Naive thymus-derived CD4-positive, alpha-beta T cell (primary cell): ENCODE results near the gene GIPC3. TPM values are rescaled to one million over a fixed set of nuclear protein-coding genes. Genes with fewer than 3 reads are reported as not detected.
A peak's percentile ranks its signal among the peaks of the same experiment; 100 is the strongest.

Source experiments
- ATAC-seq: fragments of 150-1000 bp; cut with Tn5 transposase; 2 replicates; pipeline ENCODE4 v1.10.0; 2021; ENCODE audit warnings: mild to moderate bottlenecking, moderate library complexity
- CTCF ChIA-PET: fragments of 350-600 bp; sonication (Branson Sonifier 250); formaldehyde crosslinking; loops from one replicate; lab custom pipeline; 2021; ENCODE audit warnings: antibody characterized with exemption; lab: Charles Lee
- POLR2A ChIA-PET: fragments of 350-600 bp; sonication (Branson Sonifier 250); formaldehyde crosslinking; loops from one replicate; lab custom pipeline; 2021; ENCODE audit warnings: antibody characterized with exemption, inconsistent platforms; lab: Charles Lee
- DNase-seq, 9 donors: peaks; one replicate each; pipeline versions ENCODE4 v3.0.0 to v3.0.0-alpha.2; 2020 to 2022; ENCODE audit warnings: mixed read lengths in 1 of 9
- H3K27ac ChIP-seq: one replicate; pipeline ENCODE4 v1.7.0; 2013; ENCODE audit warnings: mild to moderate bottlenecking, low read depth, low read length, moderate library complexity
- H3K27me3 ChIP-seq, 2 donors: one replicate each; pipeline ENCODE4 v1.7.0; 2013; ENCODE audit warnings: low read length in 2 of 2, mild to moderate bottlenecking in 2 of 2, moderate library complexity in 2 of 2; ENCODE audit not compliant: control insufficient read depth in 2 of 2, insufficient read depth in 2 of 2
- H3K36me3 ChIP-seq, 3 experiments: 1 replicate in 2 of 3; 2 replicates in 1 of 3; pipeline ENCODE4 v1.7.0; 2013; ENCODE audit warnings: low read length in 3 of 3, mild to moderate bottlenecking in 3 of 3, moderate library complexity in 1 of 3; ENCODE audit not compliant: insufficient read depth in 3 of 3, control insufficient read depth in 2 of 3
- H3K4me1 ChIP-seq, 2 donors: one replicate each; pipeline ENCODE4 v1.7.0; 2013; ENCODE audit warnings: low read length in 2 of 2, mild to moderate bottlenecking in 2 of 2, moderate library complexity in 1 of 2; ENCODE audit not compliant: control insufficient read depth in 2 of 2, insufficient read depth in 2 of 2
- H3K4me3 ChIP-seq: 2 replicates; pipeline ENCODE4 v1.7.0; 2013; ENCODE audit warnings: mild to moderate bottlenecking, low read length
- H3K9me3 ChIP-seq, 3 experiments: 1 replicate in 2 of 3; 2 replicates in 1 of 3; pipeline ENCODE4 v1.7.0; 2013; ENCODE audit warnings: low read length in 3 of 3; ENCODE audit not compliant: control insufficient read depth in 2 of 3
- H3K27ac Mint-ChIP-seq, 9 donors: one replicate each; pipeline ENCODE4 v1.8.0; 2020 to 2022; ENCODE audit warnings: mixed read lengths in 9 of 9, mild to moderate bottlenecking in 8 of 9, moderate library complexity in 5 of 9, inconsistent platforms in 2 of 9
- H3K27me3 Mint-ChIP-seq, 5 donors: one replicate each; pipeline ENCODE4 v1.8.0; 2021 to 2022; ENCODE audit warnings: mixed read lengths in 5 of 5, mild to moderate bottlenecking in 1 of 5
- H3K36me3 Mint-ChIP-seq, 5 donors: one replicate each; pipeline ENCODE4 v1.8.0; 2020 to 2022; ENCODE audit warnings: mixed read lengths in 5 of 5, mild to moderate bottlenecking in 3 of 5, inconsistent platforms in 1 of 5
- H3K4me1 Mint-ChIP-seq, 7 donors: one replicate each; pipeline ENCODE4 v1.8.0; 2020 to 2022; ENCODE audit warnings: mixed read lengths in 7 of 7, mild to moderate bottlenecking in 3 of 7, inconsistent platforms in 1 of 7
- H3K4me3 Mint-ChIP-seq, 10 donors: one replicate each; pipeline ENCODE4 v1.8.0; 2020 to 2022; ENCODE audit warnings: mild to moderate bottlenecking in 10 of 10, mixed read lengths in 10 of 10, moderate library complexity in 6 of 10, inconsistent platforms in 2 of 10
- H3K9me3 Mint-ChIP-seq, 11 donors: one replicate each; pipeline ENCODE4 v1.8.0; 2020 to 2022; ENCODE audit warnings: mixed read lengths in 11 of 11, mild to moderate bottlenecking in 4 of 11, inconsistent platforms in 1 of 11, moderate library complexity in 1 of 11
- intact Hi-C, 2 donors: fragments of 100-400 bp; cut with micrococcal nuclease; formaldehyde crosslinking; loops; one replicate each; pipeline ENCODE4 v1.15.1; 2023
- polyA plus RNA-seq, 2 donors: library from polyadenylated mRNA; unstranded; fragments of 300-500 nt; fragmentation: Illumina TruSeq; gene quantifications; one replicate each; pipeline ENCODE4 v1.2.3, GENCODE V29; 2021
- total RNA-seq, 6 experiments: library from RNA in 5 of 6; stranded (reverse) in 5 of 6; gene quantifications; 1 replicate in 5 of 6; 2 replicates in 1 of 6; pipeline ENCODE4 v1.2.3 and lab custom pipeline; 2021 to 2026

The GIPC3 gene
- total and polyA plus RNA-seq, 7 experiments from 2014 or later, result 0.85 to 3.3 (median 2.0) TPM

DNA sequence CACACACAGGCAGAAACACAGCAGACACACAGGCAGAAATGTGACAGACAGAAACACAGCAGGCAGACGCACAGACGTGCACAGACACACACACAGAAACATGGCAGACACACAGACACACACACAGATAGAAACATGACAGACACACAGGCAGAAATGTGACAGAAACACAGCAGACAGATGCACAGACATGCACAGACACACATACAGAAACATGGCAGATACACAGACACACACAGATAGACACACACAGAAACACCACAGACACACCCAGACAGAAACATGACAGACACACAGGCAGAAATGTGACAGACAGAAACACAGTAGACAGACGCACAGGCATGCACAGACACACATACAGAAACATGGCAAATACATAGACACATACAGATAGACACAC lies 20.1 kb downstream of the GIPC3 start:
- DNase-seq, result peak in 1 of 9 donors; percentile 13
- Histone ChIP-seq H3K36me3 (peaks cover 0 to 5% (median 0%) of the 10 kb centered on the region in 3 experiments), H3K27me3 (no peaks in the 10 kb centered on the region), H3K27ac (peak overlapping the region; percentile 65), H3K4me3 (peak overlapping the region; percentile 44), H3K4me1 (peaks cover 19 to 22% of the 10 kb centered on the region in 2 donors), H3K9me3 (no peaks in the 10 kb centered on the region)
- H3K27ac Mint-ChIP-seq, result no peak overlapping the region
- CTCF ChIA-PET, result interaction anchor here (1.2 kb wide), 1 partner anchor 20 kb away, joined by 5 read pairs; the partner anchor contains the start of gene GIPC3
- H3K27me3 Mint-ChIP-seq, result peaks cover 0 to 9% (median 0%) of the 10 kb centered on the region in 5 donors
- ATAC-seq, result peak; percentile 2
- peaks cover 0 to 1% (median 0%) of the 10 kb centered on the region in 11 donors for H3K9me3 Mint-ChIP-seq
- POLR2A ChIA-PET, result interaction anchor here (0.9 to 1.2 kb wide), 4 partner anchors 10 to 380 kb away, joined by 3 to 4 read pairs (median 3); partner anchors contain the start of gene EEF2
- peaks cover 0 to 5% (median 0%) of the 10 kb centered on the region in 5 donors for H3K36me3 Mint-ChIP-seq
- peaks cover 7 to 15% (median 11%) of the 10 kb centered on the region in 7 donors for H3K4me1 Mint-ChIP-seq
- no peak overlapping the region for H3K4me3 Mint-ChIP-seq
- intact Hi-C loops, result loop anchor here in 1 of 2 donors (1.0 to 5.0 kb wide), 4 partner anchors 13 to 48 kb away; partner anchors contain the start of genes HMG20B and MFSD12

DNA sequence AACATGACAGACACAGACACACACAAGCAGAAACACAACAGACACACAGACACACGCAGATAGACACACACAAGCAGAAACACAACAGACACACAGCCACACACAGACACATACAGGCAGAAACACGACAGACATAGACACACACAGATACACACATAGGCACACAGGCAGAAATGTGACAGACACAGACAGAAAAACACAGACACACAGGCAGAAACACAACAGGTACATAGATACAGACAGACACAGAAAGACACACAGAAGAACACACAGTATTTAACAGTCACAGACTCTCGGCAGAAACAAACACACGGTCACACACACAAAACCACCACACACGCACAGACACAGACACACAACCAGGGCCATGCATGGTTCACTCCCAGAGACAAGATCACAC lies 20.5 kb downstream of the GIPC3 start:
- H3K4me1 ChIP-seq, result peaks cover 19 to 22% of the 10 kb centered on the region in 2 donors
- peaks cover 0 to 1% (median 0%) of the 10 kb centered on the region in 11 donors for H3K9me3 Mint-ChIP-seq
- H3K27ac ChIP-seq, result peak overlapping the region; percentile 65
- H3K36me3 Mint-ChIP-seq, result peaks cover 0 to 5% (median 0%) of the 10 kb centered on the region in 5 donors
- H3K4me3 ChIP-seq, result peak overlapping the region; percentile 44
- no peak for ATAC-seq
- POLR2A ChIA-PET, result no interaction called here
- no peaks in the 10 kb centered on the region for H3K27me3 ChIP-seq
- H3K4me3 Mint-ChIP-seq, result no peak overlapping the region
- CTCF ChIA-PET, result no interaction called here
- peaks cover 0 to 9% (median 0%) of the 10 kb centered on the region in 5 donors for H3K27me3 Mint-ChIP-seq
- no peak for DNase-seq
- intact Hi-C loops, result loop anchor here in 1 of 2 donors (1.0 to 5.0 kb wide), 4 partner anchors 13 to 48 kb away; partner anchors contain the start of genes HMG20B and MFSD12
- H3K4me1 Mint-ChIP-seq, result peaks cover 7 to 15% (median 11%) of the 10 kb centered on the region in 7 donors
- H3K9me3 ChIP-seq, result no peaks in the 10 kb centered on the region
- H3K27ac Mint-ChIP-seq, result no peak overlapping the region
- peaks cover 0 to 9% (median 0%) of the 10 kb centered on the region in 3 experiments for H3K36me3 ChIP-seq

DNA sequence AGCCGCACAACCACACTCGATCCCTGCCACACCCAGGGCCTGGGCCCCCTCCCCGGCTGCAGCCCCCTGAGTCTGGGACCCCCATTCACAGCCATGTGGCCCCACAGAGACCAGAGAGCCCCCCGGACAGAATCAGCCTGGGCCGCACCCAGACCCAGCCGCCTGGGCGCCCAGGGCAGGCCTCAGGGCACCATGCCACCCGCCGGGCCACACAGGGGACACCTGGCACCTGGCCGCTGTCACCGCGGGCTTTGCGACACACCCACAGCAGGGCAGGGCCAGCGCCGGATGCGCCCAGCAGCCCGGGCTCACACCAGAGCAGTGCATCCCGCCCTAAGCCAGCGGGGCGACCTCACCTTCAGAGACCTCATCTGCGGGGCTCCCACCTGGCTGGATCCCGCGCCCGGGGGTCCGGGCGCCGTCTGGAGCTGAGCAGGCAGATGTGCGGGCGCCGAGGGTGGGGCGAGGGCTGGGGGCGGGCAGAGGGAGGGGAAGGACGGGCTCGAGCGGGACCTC lies 21.0 kb downstream of the GIPC3 start:
- H3K27me3 ChIP-seq, result no peaks in the 10 kb centered on the region
- DNase-seq, result peak in 3 of 9 donors; percentile 27 to 32 (median 28)
- peak overlapping the region; percentile 44 for H3K4me3 ChIP-seq
- peak overlapping the region; percentile 65 for H3K27ac ChIP-seq
- intact Hi-C loops, result loop anchor here in 1 of 2 donors (5.0 kb wide), 2 partner anchors 34 to 49 kb away; partner anchors contain the start of genes HMG20B and MFSD12
- peaks cover 0 to 14% (median 0%) of the 10 kb centered on the region in 3 experiments for H3K36me3 ChIP-seq
- H3K27me3 Mint-ChIP-seq, result peaks cover 0 to 9% (median 0%) of the 10 kb centered on the region in 5 donors
- H3K4me1 Mint-ChIP-seq, result peaks cover 7 to 15% (median 11%) of the 10 kb centered on the region in 7 donors
- no peak overlapping the region for H3K27ac Mint-ChIP-seq
- POLR2A ChIA-PET, result no interaction called here
- ATAC-seq, result peak; percentile 54
- peak overlapping the region in 2 of 10 donors; percentile 67 to 68 for H3K4me3 Mint-ChIP-seq
- no peaks in the 10 kb centered on the region for H3K9me3 ChIP-seq
- CTCF ChIA-PET, result no interaction called here
- peaks cover 0 to 5% (median 0%) of the 10 kb centered on the region in 5 donors for H3K36me3 Mint-ChIP-seq
- H3K4me1 ChIP-seq, result peaks cover 19 to 22% of the 10 kb centered on the region in 2 donors
- peaks cover 0 to 1% (median 0%) of the 10 kb centered on the region in 11 donors for H3K9me3 Mint-ChIP-seq

DNA sequence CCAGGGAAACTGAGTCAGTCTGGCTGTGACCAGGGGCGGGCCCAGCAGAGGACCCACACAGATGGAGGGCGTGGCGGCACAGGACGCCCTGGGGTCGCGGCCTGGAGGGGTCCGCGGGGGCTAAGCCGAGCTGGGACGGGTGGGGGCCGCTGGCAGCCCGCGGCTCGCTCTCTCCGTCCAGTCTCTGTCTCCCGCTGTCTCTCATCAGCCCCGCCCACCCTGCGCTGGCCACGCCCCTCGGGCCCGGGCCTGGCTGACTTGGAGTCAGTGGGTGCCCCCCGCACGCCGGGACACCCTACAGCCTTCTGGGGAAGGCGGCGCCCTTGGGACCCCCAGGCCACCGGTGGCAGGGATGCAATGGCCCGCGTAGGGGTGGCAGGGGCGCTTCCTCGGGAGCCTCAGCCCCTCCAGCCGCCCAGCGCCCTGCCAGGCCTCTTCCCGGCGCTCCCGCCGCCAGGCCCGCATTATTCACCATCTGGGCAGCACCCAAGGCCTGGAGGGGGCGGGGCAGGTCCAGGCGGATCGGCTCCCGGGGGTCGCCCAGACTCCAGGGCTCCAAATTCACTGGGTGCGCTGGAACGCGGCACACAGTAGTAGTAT lies 21.5 kb downstream of the GIPC3 start, which contains the start of gene TBXA2R:
TBXA2R (minus strand) TSS at position 186 of the 600 bp plus-strand sequence. CDS start 6,241 bp downstream, outside the sequence.
- Mint-ChIP-seq H3K27ac (peak within 1 kb of the TSS in 5 of 9 donors; percentile 41 to 70 (median 53)), H3K9me3 (peaks cover 0 to 1% (median 0%) of the 10 kb centered on the region in 11 donors), H3K4me1 (peaks cover 7 to 15% (median 11%) of the 10 kb centered on the region in 7 donors), H3K36me3 (peaks cover 0 to 5% (median under 1%) of the 10 kb centered on the region in 5 donors), H3K27me3 (peaks cover 0 to 9% (median 0%) of the 10 kb centered on the region in 5 donors), H3K4me3 (peak within 1 kb of the TSS in 8 of 10 donors; percentile 45 to 69 (median 58))
- Histone ChIP-seq H3K27ac (peak within 1 kb of the TSS; percentile 65), H3K9me3 (no peaks in the 10 kb centered on the region), H3K4me1 (peaks cover 19 to 22% of the 10 kb centered on the region in 2 donors), H3K4me3 (peak within 1 kb of the TSS; percentile 44), H3K36me3 (peaks cover 0 to 20% (median 0%) of the 10 kb centered on the region in 3 experiments), H3K27me3 (no peaks in the 10 kb centered on the region)
- ChIA-PET CTCF (no interaction called here), POLR2A (interaction anchor here (0.5 to 2.5 kb wide), 2 partner anchors 50 to 203 kb away, joined by 4 to 9 read pairs; partner anchors contain the start of gene MFSD12)
- ATAC-seq, result peak; percentile 58
- intact Hi-C loops, result loop anchor here in 1 of 2 donors (5.0 kb wide), 2 partner anchors 34 to 49 kb away; partner anchors contain the start of genes HMG20B and MFSD12
- DNase-seq, result peak in 6 of 9 donors; percentile 33 to 68 (median 46)

DNA sequence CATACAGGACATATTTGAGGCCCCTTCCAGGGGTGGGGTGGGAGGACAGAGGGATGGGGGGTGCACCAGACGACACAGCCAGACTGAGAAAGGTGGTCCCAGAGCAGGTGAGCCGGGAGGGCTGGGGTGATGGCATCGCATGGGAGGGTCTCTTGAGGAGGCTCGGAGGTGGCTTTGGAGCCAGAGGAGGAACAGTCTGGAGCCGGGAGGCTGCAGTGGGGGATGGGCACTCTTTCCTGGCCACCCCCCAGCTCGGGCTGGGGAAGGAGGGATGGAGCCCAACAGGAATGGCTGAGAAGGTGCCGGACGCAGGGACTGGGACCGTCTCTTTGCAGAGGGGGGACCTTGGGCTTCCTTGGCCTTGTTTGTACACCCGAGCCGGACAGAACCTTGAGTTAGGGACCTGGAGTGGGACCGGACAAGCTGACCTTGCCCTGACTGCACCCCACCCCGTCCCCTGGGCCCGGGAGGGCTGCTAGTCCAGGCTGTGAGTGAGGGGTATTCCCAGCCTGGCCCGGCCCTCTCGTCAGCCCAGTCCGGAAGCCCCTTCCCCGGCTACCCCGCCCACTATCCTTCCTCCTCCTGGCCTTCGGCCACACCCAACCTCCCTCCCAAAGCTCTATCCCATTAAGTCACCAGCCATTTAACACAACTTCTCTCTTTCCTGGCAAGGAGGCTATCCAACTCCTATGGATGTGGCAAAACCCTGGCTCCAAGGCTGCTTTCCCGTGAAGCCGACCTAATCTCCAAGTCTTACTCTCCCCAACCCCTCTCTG lies 22.2 kb downstream of the GIPC3 start:
- Mint-ChIP-seq H3K9me3 (peaks cover 0 to 1% (median 0%) of the 10 kb centered on the region in 11 donors), H3K27me3 (peaks cover 0 to 9% (median 0%) of the 10 kb centered on the region in 5 donors), H3K4me1 (peaks cover 7 to 15% (median 11%) of the 10 kb centered on the region in 7 donors), H3K36me3 (peaks cover 0 to 9% (median 4%) of the 10 kb centered on the region in 5 donors), H3K27ac (peak overlapping the region in 6 of 9 donors; percentile 9 to 70 (median 50)), H3K4me3 (peak overlapping the region in 8 of 10 donors; percentile 45 to 70 (median 60))
- Histone ChIP-seq H3K4me3 (no peak overlapping the region), H3K4me1 (peaks cover 19 to 22% of the 10 kb centered on the region in 2 donors), H3K27ac (peak overlapping the region; percentile 65), H3K36me3 (peaks cover 0 to 27% (median 0%) of the 10 kb centered on the region in 3 experiments), H3K9me3 (no peaks in the 10 kb centered on the region), H3K27me3 (no peaks in the 10 kb centered on the region)
- no peak for DNase-seq
- POLR2A ChIA-PET, result interaction anchor here (0.5 to 2.5 kb wide), 3 partner anchors 51 to 202 kb away, joined by 3 to 9 read pairs (median 4); partner anchors contain the start of gene MFSD12
- CTCF ChIA-PET, result interaction anchor here (0.6 to 1.4 kb wide), 3 partner anchors 22 to 1055 kb away, joined by 4 to 6 read pairs (median 5); partner anchors contain the start of gene GIPC3
- intact Hi-C loops, result loop anchor here in 1 of 2 donors (5.0 kb wide), 2 partner anchors 35 to 50 kb away; partner anchors contain the start of genes HMG20B and MFSD12
- no peak for ATAC-seq
